SK-N-SH treated with all-trans-retinoic acid at 6 μM for 48 hours (cell line): ENCODE measurements around the gene MNAT1.

Source experiments
- ATAC-seq: fragments of 200-7000 bp; cut with Tn5 transposase; 3 replicates; pipeline ENCODE4 v1.9.1; 2020; ENCODE audit warnings: mild to moderate bottlenecking, moderate library complexity
- ARNTL ChIP-seq: fragments of 450-650 bp; formaldehyde crosslinking; IDR thresholded peaks from 2 replicates; pipeline ENCODE4 v1.5.0; 2020; ENCODE audit warnings: low read depth, mild to moderate bottlenecking, moderate library complexity, borderline replicate concordance
- BACH2 ChIP-seq: fragments of 250-450 bp; sonication (Bioruptor Pico); IDR thresholded peaks from 2 replicates; pipeline ENCODE4 v1.9.0; 2021; ENCODE audit warnings: mild to moderate bottlenecking, borderline replicate concordance
- CREB5 ChIP-seq: fragments of 250-450 bp; sonication (Bioruptor Pico); IDR thresholded peaks from 2 replicates; pipeline ENCODE4 v1.5.1; 2020; ENCODE audit warnings: low read depth, mild to moderate bottlenecking, moderate library complexity
- CSDC2 ChIP-seq: fragments of 250-450 bp; sonication (Bioruptor Pico); IDR thresholded peaks from 2 replicates; pipeline ENCODE4 v1.5.0; 2020; ENCODE audit warnings: mild to moderate bottlenecking, moderate library complexity
- CSRNP3 ChIP-seq: fragments of 250-450 bp; sonication (Bioruptor Pico); IDR thresholded peaks from 2 replicates; pipeline ENCODE4 v1.5.1; 2021; ENCODE audit warnings: mild to moderate bottlenecking, moderate library complexity
- ESRRG ChIP-seq: fragments of 250-450 bp; sonication (Bioruptor Pico); IDR thresholded peaks from 2 replicates; pipeline ENCODE4 v1.6.1; 2021; ENCODE audit warnings: mild to moderate bottlenecking
- GLIS3 ChIP-seq: fragments of 250-450 bp; sonication (Bioruptor Pico); IDR thresholded peaks from 2 replicates; pipeline ENCODE4 v1.5.0; 2020; ENCODE audit warnings: mild to moderate bottlenecking, moderate library complexity
- ISL1 ChIP-seq: fragments of 250-450 bp; sonication (Bioruptor Pico); IDR thresholded peaks from 2 replicates; pipeline ENCODE4 v2.1.2; 2022; ENCODE audit warnings: mild to moderate bottlenecking, moderate library complexity
- OSR1 ChIP-seq: fragments of 250-450 bp; sonication (Bioruptor Pico); IDR thresholded peaks from 2 replicates; pipeline ENCODE4 v1.8.0; 2022; ENCODE audit warnings: moderate library complexity, mild to moderate bottlenecking, inconsistent platforms
- PATZ1 ChIP-seq: fragments of 250-450 bp; sonication (Bioruptor Pico); IDR thresholded peaks from 2 replicates; pipeline ENCODE4 v1.8.0; 2020; ENCODE audit warnings: mild to moderate bottlenecking, moderate library complexity, borderline replicate concordance
- POU6F1 ChIP-seq: fragments of 250-450 bp; sonication (Bioruptor Pico); IDR thresholded peaks from 2 replicates; pipeline ENCODE4 v1.8.0; 2021; ENCODE audit warnings: low read depth, mild to moderate bottlenecking, moderate library complexity, borderline replicate concordance
- PPARA ChIP-seq: fragments of 250-450 bp; sonication (Bioruptor Pico); IDR thresholded peaks from 2 replicates; pipeline ENCODE4 v1.5.0; 2020; ENCODE audit warnings: mild to moderate bottlenecking, borderline replicate concordance
- RARB ChIP-seq: fragments of 250-450 bp; sonication (Bioruptor Pico); IDR thresholded peaks from 2 replicates; pipeline ENCODE4 v1.8.0; 2021; ENCODE audit warnings: mild to moderate bottlenecking, moderate library complexity
- SNAI2 ChIP-seq: fragments of 250-450 bp; sonication (Bioruptor Pico); IDR thresholded peaks from 2 replicates; pipeline ENCODE4 v1.5.0; 2020; ENCODE audit warnings: mild to moderate bottlenecking, moderate library complexity
- TCF4 ChIP-seq: fragments of 250-450 bp; sonication (Bioruptor Pico); IDR thresholded peaks from 2 replicates; pipeline ENCODE4 v1.8.0; 2021; ENCODE audit warnings: mild to moderate bottlenecking, moderate library complexity, borderline replicate concordance
- TOX ChIP-seq: fragments of 250-450 bp; sonication (Bioruptor Pico); IDR thresholded peaks from 2 replicates; pipeline ENCODE4 v1.8.0; 2021; ENCODE audit warnings: mild to moderate bottlenecking, moderate library complexity, borderline replicate concordance
- TSHZ2 ChIP-seq: fragments of 250-450 bp; sonication (Bioruptor Pico); IDR thresholded peaks from 2 replicates; pipeline ENCODE4 v1.5.0; 2020; ENCODE audit warnings: mild to moderate bottlenecking, moderate library complexity
- ZC3H10 ChIP-seq: fragments of 250-450 bp; sonication (Bioruptor Pico); IDR thresholded peaks from 2 replicates; pipeline ENCODE4 v1.5.1; 2021; ENCODE audit warnings: mild to moderate bottlenecking, moderate library complexity
- ZFP3 ChIP-seq: fragments of 250-450 bp; sonication (Bioruptor Pico); IDR thresholded peaks from 2 replicates; pipeline ENCODE4 v1.5.0; 2020; ENCODE audit warnings: mild to moderate bottlenecking, moderate library complexity
- ZFP30 ChIP-seq: fragments of 450-650 bp; formaldehyde crosslinking; IDR thresholded peaks from 2 replicates; pipeline ENCODE4 v1.5.0; 2022; ENCODE audit warnings: mild to moderate bottlenecking, moderate library complexity
- ZNF565 ChIP-seq: fragments of 450-650 bp; formaldehyde crosslinking; conservative IDR thresholded peaks from 2 replicates; pipeline ENCODE4 v1.5.0; 2020; ENCODE audit warnings: low read depth, mild to moderate bottlenecking, moderate library complexity
- ZNF70 ChIP-seq: fragments of 450-650 bp; formaldehyde crosslinking; IDR thresholded peaks from 2 replicates; pipeline ENCODE4 v1.5.0; 2020; ENCODE audit warnings: mild to moderate bottlenecking, moderate library complexity
- ZNF8 ChIP-seq: fragments of 450-650 bp; formaldehyde crosslinking; IDR thresholded peaks from 2 replicates; pipeline ENCODE4 v1.5.0; 2020; ENCODE audit warnings: mild to moderate bottlenecking, moderate library complexity

MNAT1 gene

GRCh38 chr14:60861545-60862140 lies 127.1 kb downstream of the MNAT1 start:
- ATAC-seq, result no peak
- TF ChIP-seq ISL1 (CRISPR knock-in tag) (no peak), TSHZ2 (no peak), CREB5 (CRISPR knock-in tag) (no peak), ZNF8 (CRISPR knock-in tag) (no peak), ZNF565 (CRISPR knock-in tag) (no peak), PPARA (no peak), OSR1 (CRISPR knock-in tag) (no peak), BACH2 (CRISPR knock-in tag) (no peak), RARB (no peak), TCF4 (no peak), ZNF70 (CRISPR knock-in tag) (no peak), ZFP30 (CRISPR knock-in tag) (no peak), ARNTL (CRISPR knock-in tag) (no peak), SNAI2 (CRISPR knock-in tag) (no peak), GLIS3 (no peak), ZC3H10 (CRISPR knock-in tag) (no peak), ZFP3 (CRISPR knock-in tag) (no peak), TOX (CRISPR knock-in tag) (no peak), PATZ1 (CRISPR knock-in tag) (no peak), POU6F1 (CRISPR knock-in tag) (no peak)

- TF ChIP-seq ESRRG (CRISPR knock-in tag) (no peak), ZC3H10 (CRISPR knock-in tag) (no peak), CSDC2 (no peak), POU6F1 (CRISPR knock-in tag) (no peak), ARNTL (CRISPR knock-in tag) (no peak), TCF4 (no peak), TOX (CRISPR knock-in tag) (no peak), ZNF565 (CRISPR knock-in tag) (no peak), PATZ1 (CRISPR knock-in tag) (no peak), CSRNP3 (no peak), OSR1 (CRISPR knock-in tag) (no peak)
These were observed 127.7 kb downstream of the MNAT1 start for GRCh38 chr14:60862283-60862682.

More at GRCh38 chr14:60862283-60862682, 127.7 kb downstream of the MNAT1 start:
- ATAC-seq, result no peak
